BE2C (cell line): ENCODE measurements around the gene WWOX.

ENCODE experiments used
- DNase-seq: peaks from one replicate; pipeline ENCODE4 v3.0.0-alpha.2; 2020
- H3K27me3 ChIP-seq: fragments of 250-450 bp; sonication (Bioruptor Pico); 2 replicates; pipeline ENCODE4 v1.5.1; 2020; ENCODE audit warnings: mild to moderate bottlenecking
- H3K36me3 ChIP-seq: fragments of 250-450 bp; sonication (Bioruptor Pico); 2 replicates; pipeline ENCODE4 v1.5.1; 2020; ENCODE audit warnings: mild to moderate bottlenecking
- H3K4me1 ChIP-seq: fragments of 250-450 bp; sonication (Bioruptor Pico); 2 replicates; pipeline ENCODE4 v1.5.1; 2020
- H3K4me3 ChIP-seq: 2 replicates; pipeline ENCODE4 v1.5.1; 2011; ENCODE audit warnings: low read depth, low read length
- H3K9me3 ChIP-seq: fragments of 250-450 bp; sonication (Bioruptor Pico); 2 replicates; pipeline ENCODE4 v1.5.1; 2020
- CTCF ChIP-seq: IDR thresholded peaks from 2 replicates; pipeline ENCODE4 v1.5.1; 2012; ENCODE audit warnings: mild to moderate bottlenecking, low read depth, low read length

The WWOX gene

DNA sequence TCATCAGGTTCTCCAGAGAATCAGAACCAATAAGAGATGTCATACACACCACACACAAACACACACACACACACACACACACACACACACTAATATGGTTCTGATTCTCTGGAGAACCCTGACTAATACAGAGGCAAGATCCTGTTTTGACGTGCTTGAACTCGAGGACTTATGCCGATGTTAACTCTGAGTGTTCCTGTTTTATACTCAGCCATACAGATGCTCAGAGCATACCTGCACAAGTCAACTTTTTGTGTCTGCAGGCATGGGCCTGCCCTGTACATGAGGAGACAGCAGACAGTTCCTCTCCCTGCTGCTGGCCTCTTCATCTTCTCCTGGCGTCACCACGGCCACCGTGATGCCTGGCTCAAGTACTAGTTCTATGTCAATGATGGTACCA is 635.9 kb downstream of the WWOX start:
- H3K9me3 ChIP-seq: no peaks in the 10 kb centered on the region
- H3K36me3 ChIP-seq: no peaks in the 10 kb centered on the region
- H3K4me3 ChIP-seq: no peak overlapping the region
- DNase-seq: no peak
- H3K4me1 ChIP-seq: no peaks in the 10 kb centered on the region
- TF ChIP-seq CTCF: no peak
- no peaks in the 10 kb centered on the region for H3K27me3 ChIP-seq

- no peak for TF ChIP-seq CTCF
- Histone ChIP-seq H3K27me3 (no peaks in the 10 kb centered on the region), H3K4me1 (no peaks in the 10 kb centered on the region), H3K36me3 (no peaks in the 10 kb centered on the region), H3K9me3 (no peaks in the 10 kb centered on the region), H3K4me3 (no peak overlapping the region)
- no peak for DNase-seq
Observed at GRCh38 chr16:78737630-78738029, 638.2 kb downstream of the WWOX start.

DNA sequence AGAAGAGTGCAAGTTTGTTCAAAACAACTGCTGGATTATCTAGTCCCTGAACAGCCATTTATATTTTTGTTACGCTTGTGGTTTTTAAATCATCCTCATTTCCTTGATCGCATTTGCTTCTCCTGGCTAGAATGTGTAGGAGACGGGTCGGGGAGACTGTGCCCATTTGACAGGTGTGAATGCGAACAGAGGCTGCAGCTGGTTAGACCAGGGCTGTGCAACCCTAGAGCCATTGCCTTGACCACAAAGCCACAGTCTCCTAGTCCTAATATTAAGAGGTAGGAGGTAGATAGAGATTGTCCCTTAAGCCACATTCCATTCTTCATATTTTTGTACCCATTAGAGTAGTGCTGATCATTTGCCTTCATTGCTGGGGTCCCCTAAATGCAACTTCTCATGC is 639.1 kb downstream of the WWOX start:
- H3K4me1 ChIP-seq: no peaks in the 10 kb centered on the region

GRCh38 chr16:78740269-78740668 is 640.8 kb downstream of the WWOX start:
- Histone ChIP-seq H3K36me3 (no peaks in the 10 kb centered on the region), H3K27me3 (no peaks in the 10 kb centered on the region), H3K9me3 (no peaks in the 10 kb centered on the region), H3K4me3 (no peak overlapping the region), H3K4me1 (no peaks in the 10 kb centered on the region)
- DNase-seq: no peak
- no peak for TF ChIP-seq CTCF

More for the DNA sequence above, 639.1 kb downstream of the WWOX start:
- no peaks in the 10 kb centered on the region for H3K27me3 ChIP-seq
- no peak for TF ChIP-seq CTCF
- no peaks in the 10 kb centered on the region for H3K36me3 ChIP-seq
- H3K9me3 ChIP-seq: no peaks in the 10 kb centered on the region
- DNase-seq: no peak
- no peak overlapping the region for H3K4me3 ChIP-seq

DNA sequence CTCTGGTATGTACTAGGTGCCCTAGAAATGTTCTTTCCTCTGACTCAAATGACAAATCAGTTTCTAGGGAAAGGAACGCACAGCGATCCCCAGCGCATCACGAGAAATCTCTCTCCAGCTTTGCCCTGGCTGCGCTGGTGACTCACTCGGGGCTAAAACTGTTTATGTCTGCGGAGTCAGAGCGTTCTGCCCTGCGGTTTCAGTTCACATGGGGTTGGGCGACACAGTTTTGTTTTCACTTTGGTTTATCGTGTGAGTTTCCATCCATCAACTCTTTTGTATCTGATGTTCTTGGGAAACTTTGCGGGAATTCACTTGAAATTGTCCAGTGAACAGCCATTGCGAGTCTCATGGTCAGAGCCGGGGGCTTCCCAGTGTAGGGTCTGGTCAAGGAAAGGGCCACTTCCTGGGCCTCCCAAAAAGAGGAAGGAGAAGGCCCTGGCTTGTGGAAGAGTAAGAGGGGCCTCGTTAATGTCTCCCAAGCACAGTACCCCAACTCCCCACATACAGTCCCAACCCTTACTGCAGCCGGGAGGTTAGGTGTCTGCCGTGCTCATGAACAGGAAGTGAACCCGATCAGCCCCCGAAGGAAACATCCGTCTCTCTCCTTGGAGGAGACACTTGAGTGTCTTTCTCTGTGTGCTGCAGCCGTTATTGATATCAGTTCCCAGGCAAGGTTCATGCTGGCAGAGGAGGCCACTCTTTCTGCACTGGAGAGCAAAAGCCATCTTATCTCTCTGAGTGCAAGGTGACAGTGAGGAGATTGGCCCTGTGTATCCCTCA is 643.2 kb downstream of the WWOX start:
- TF ChIP-seq CTCF: no peak

GRCh38 chr16:78743556-78743955 is 644.1 kb downstream of the WWOX start:
- Histone ChIP-seq H3K27me3 (no peaks in the 10 kb centered on the region), H3K4me1 (no peaks in the 10 kb centered on the region), H3K4me3 (no peak overlapping the region), H3K36me3 (no peaks in the 10 kb centered on the region), H3K9me3 (no peaks in the 10 kb centered on the region)
- no peak for TF ChIP-seq CTCF
- DNase-seq: no peak

More for the DNA sequence above, 643.2 kb downstream of the WWOX start:
- Histone ChIP-seq H3K36me3 (no peaks in the 10 kb centered on the region), H3K9me3 (no peaks in the 10 kb centered on the region), H3K27me3 (no peaks in the 10 kb centered on the region), H3K4me3 (no peak overlapping the region), H3K4me1 (no peaks in the 10 kb centered on the region)
- DNase-seq: no peak
